Hypothalamus (tissue), 51 donors: ENCODE results near the gene SLC38A8.
A peak's percentile ranks its signal among the peaks of the same experiment; 100 is the strongest.

Experiments
- DNase-seq, 51 donors: peaks; one replicate each; lab custom pipeline; 2025; lab: John Stamatoyannopoulos, UW

Gene SLC38A8

DNA sequence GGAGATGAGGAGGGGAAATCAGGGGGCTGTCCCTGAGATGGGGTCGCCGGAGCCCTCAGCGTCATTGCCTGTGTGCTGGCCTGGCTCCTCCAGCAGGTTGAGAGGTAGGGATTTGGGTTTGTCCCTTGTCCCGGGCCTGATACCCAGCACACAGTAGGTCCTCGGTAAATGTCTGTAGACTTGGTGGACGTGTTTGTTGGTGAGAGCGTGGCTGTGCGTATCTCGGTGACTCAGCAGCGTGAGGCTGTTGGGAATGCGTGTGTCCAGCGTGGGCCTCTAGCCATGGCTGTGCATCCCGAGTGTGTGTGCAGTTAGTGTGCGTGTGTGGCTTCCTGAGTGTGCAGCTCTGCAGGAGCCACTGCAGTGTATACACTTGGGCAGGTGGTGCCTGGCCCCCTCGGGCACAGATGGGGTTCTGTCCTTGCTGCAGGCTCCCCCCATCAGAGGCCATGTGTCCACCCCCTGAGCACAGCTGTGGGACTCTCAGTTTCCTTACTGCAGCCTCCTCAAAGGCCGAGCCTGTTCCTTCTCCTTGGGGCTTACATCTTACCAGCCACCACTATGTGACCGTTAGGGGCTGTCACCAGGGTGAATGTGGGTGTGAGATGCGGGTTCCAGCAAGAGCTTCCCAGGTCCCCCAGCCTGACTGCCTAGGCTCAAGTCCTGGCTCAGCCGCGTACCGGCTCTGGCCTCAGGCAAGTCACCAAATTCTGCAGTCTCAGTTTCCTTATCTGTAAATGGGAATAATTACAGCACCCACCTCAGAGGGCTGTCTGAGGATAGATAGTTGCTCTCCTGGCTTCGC, 68.8 kb downstream of the SLC38A8 start:
- DNase-seq: no peak

GRCh38 chr16:83973077-83973476, 69.5 kb downstream of the SLC38A8 start:
- DNase-seq: no peak

DNA sequence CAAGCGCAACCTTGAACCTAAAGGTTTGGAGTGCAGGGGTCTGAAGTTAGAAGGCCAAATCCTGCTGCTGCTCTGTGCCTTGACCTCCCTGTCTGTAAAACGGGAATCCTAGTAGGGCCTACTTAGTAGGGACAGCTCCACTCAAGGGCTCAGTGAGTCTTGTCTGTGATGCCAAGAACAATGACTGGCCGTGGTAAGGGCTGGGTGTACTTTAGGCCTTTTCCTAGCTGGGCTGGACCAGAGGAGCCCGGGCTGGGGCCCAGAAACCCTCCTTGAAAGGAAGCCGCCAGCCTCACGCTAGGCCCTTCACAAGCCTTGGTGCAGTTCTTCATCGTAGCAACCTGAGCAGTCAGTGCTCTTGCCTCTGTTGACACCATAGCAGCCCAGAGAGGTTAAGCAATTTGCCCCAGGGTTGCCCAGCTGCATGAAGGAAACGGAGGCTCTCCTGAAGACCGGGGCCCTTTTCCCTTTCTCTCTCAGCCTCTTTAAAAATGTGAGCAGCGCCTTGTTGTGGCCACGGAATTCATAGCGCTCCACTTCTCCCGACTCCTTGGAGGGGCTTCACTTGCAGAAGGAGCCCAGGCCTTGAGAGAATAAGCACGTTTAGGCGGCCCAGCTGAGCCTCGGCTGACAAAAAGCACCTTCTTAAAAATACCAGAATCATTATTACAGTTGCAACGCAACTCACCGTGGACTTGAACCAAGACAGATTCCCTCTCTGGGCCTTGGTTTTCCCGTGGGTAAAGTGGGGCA, 70.2 kb downstream of the SLC38A8 start:
- DNase-seq: no peak

DNA sequence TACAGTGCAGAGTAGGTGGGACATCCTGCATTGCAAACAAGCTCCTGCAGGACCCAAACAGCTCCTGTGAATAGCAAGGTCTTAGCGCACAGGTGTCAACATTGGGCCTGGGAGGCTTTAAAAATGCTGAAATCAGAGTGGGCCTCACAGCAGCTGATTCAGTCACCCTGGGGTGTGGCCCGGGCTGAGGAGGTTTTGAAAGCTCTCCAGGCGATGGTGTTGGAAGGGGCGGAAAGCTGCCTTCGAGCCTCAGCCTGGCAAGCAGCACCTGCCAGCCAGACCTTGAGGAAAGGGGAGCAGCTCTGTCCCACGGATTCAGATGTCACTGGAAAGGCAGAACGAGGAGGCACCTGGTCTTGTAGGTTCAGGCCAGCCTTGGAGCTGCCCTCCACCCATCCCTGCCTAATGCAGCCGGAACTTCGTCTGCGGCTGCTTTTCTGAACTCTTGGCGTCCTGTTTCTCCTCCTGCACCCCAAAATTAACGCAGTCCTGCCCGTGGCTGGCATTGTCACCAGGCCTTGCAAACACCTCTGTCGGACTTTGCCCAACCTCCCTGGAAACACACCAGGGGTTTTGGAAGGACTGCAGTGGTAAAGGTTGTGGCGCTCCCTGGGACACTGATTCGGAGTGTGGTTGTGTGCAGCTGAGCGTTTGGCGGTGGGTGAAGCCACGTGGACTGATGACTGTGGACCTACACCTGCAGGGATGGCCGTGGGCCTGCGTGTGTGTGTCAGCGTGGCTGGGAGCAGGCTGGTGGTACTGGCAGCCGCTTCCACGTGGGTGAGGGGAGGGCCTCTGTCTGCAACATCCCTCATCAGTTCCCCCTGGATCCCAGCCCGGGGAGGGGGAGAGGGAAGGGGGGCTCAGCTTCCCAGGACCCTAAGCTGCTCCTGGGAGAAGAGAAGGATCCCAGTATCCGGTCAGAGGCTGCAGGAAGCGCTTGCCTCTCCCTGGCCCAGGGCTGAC, 71.1 kb downstream of the SLC38A8 start:
- no peak for DNase-seq

- no peak for DNase-seq
These were observed 72.2 kb downstream of the SLC38A8 start for GRCh38 chr16:83970430-83970815.

GRCh38 chr16:83969771-83970429, 72.7 kb downstream of the SLC38A8 start:
- DNase-seq: no peak

DNA sequence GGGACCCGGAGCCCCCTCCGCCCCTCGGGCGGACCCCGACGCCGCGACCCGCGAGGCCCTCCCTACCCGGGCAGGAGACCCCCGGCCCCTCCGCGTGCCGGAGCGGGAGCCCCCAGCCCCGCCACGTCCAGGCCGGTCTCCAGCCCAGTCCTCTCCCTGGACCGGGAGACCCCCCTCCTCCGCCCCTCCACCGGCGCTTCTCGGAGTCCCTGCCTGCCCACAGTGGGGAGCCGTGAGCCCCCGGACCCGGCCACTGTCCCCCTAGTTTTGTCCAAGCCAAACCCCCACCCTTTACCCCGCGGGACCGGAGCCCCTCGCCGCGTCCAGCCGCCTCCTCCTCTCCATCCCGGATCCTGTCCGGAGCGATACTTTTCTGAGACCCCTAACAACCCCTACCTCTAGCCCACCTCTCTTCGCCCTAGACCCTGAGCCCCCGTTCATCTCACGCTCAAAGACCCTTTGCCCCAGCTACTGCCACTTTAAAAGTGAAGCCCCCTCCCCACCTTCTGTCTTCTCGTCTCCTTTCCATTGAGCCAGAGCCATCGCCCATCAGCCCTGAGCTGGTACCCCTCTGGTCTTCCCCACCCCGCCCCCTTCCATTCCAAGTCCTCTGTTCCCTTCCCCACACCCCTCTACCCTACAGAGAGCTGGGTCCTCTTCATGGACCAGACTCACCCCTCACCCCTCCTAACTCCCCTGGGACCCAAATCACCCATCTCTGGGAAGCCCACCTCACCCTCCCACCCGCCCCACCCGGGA, 73.5 kb downstream of the SLC38A8 start:
- DNase-seq: no peak

GRCh38 chr16:83968306-83968851, 74.2 kb downstream of the SLC38A8 start:
- DNase-seq: peak in 3 of 51 donors; percentile 29 to 42 (median 40)

- DNase-seq: peak in 26 of 51 donors; percentile 2 to 68 (median 26)
These were observed 74.7 kb downstream of the SLC38A8 start, which contains the start of gene NECAB2 for GRCh38 chr16:83967838-83968305. Gene NECAB2 (plus strand): TSS chr16:83968244. CDS start chr16:83968649, 405 bp downstream.

DNA sequence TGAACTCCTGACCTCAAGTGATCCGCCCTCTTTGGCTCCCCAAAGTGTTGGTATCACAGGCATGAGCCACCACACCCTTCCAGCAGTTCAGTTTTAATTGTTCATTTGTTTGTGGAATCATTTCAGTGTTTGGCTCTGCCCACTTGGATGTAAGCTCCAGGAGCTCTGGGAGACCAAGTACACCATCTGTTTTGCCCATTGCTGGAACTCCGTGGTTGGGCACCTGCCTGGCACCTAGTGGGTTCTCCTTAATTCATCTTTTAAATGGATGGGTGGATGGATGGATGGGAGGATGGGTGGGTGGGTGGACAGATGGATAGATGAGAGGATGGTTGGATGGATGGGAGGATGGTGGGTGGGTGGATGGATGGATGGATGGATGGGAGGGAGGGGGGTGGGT, 75.5 kb downstream of the SLC38A8 start:
- DNase-seq: no peak

DNA sequence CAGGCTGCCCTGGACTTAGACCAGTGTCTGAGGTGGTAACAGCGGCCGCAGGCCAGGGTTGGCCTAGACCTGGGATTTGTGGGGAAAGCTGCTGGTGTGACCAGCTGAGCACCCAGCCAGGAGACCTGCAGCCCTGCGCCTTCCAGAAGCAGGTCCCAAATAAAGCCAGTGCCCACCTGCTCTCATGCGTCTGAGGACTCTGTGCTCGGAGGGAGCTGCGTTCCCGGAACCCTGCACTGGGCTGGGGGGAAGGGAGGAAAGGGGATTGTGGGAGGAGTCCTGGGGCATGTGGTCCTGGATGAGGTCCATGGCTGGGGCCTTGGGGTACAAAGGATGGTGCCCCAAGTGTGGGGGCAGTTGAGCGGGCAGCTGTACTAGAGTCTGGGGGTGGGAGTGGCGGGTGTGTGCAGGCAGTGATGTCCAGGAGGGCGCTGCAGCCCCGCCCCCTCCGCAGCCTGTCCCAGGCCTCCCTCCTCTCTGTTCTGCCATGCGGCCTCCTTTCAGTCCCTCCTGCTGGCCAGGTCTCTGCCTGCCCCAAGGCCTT, 76.4 kb downstream of the SLC38A8 start:
- no peak for DNase-seq

- no peak for DNase-seq
These were observed 77.0 kb downstream of the SLC38A8 start for GRCh38 chr16:83965444-83966152.

- DNase-seq: no peak
These were observed 77.7 kb downstream of the SLC38A8 start for GRCh38 chr16:83964684-83965443.

DNA sequence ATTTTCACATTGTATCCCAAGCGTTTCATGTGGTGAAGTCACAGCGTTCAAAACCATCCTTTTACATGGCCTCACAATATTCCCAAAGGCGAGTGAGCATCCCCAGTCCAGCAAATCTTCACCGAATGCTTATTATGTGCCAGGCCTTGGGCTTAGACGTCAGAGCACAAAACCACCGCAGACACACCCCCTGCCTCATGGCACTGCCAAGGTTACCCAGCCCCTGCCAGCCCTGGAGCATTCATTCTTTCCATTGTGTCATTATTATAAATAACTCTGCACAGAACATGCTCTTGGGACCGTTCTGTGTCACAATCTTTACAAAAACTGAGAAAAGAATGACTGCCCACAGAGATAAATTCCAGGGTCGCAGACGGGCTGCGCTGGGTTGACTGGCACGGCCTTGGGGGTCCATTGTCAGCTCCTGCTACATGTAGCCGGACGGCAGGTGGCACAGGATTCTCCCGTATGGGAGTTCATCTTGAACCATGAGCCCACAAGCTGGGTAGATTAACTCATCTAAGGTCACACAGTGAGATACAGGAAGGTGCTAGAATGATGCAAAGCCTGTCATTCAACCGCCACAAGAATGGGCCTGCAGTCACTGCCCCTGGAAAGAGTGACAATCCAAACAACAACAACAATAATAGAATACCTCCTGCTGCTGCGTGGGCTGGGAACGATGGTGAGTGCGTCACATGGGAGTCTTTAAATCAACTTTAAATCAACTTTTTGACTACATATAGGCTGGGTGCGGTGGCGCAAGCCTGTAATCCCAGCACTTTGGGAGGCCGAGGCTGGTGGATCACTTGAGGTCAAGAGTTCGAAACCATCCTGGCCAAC, 79.1 kb downstream of the SLC38A8 start:
- DNase-seq: no peak

GRCh38 chr16:83961591-83961990, 81.0 kb downstream of the SLC38A8 start:
- no peak for DNase-seq

- no peak for DNase-seq
These were observed 81.9 kb downstream of the SLC38A8 start for GRCh38 chr16:83960521-83961249.
